ENCODE results near the gene SPOUT1. TPM values are rescaled to one million over a fixed set of nuclear protein-coding genes. Genes with fewer than 3 reads are reported as not detected.
"Not testable (repeated sequence)": the region's sequence is repeated elsewhere in the genome, so short reads cannot be mapped to it uniquely, and the experiment has no call there.

The SPOUT1 gene
- total RNA-seq, 1 experiment from 2014 or later: 36.3 TPM

GRCh38 chr9:128794961-128795360, 34.6 kb downstream of the SPOUT1 start:
- H3K9me3 ChIP-seq, DNase-seq, H3K27me3 ChIP-seq, H3K4me3 ChIP-seq: not testable (repeated sequence)
- H3K36me3 ChIP-seq: peaks cover 27% of the 10 kb centered on the region

- H3K9me3 ChIP-seq: no peaks in the 10 kb centered on the region
- H3K4me3 ChIP-seq: no peak overlapping the region
- H3K36me3 ChIP-seq: peaks cover 18% of the 10 kb centered on the region
- no peak for DNase-seq
- H3K27me3 ChIP-seq: no peaks in the 10 kb centered on the region
Observed at GRCh38 chr9:128792978-128793686, 36.5 kb downstream of the SPOUT1 start.

GRCh38 chr9:128792134-128792533, 37.5 kb downstream of the SPOUT1 start:
- H3K36me3 ChIP-seq: peaks cover 18% of the 10 kb centered on the region
- no peaks in the 10 kb centered on the region for H3K27me3 ChIP-seq
- no peak overlapping the region for H3K4me3 ChIP-seq
- H3K9me3 ChIP-seq: no peaks in the 10 kb centered on the region
- no peak for DNase-seq

GRCh38 chr9:128790536-128790935, 39.1 kb downstream of the SPOUT1 start:
- Histone ChIP-seq H3K9me3 (no peaks in the 10 kb centered on the region), H3K36me3 (peaks cover 12% of the 10 kb centered on the region), H3K4me3 (no peak overlapping the region), H3K27me3 (no peaks in the 10 kb centered on the region)
- no peak for DNase-seq

- H3K9me3 ChIP-seq: no peaks in the 10 kb centered on the region
- peaks cover 12% of the 10 kb centered on the region for H3K36me3 ChIP-seq
- DNase-seq: no peak
Observed at GRCh38 chr9:128788445-128788844, 41.1 kb downstream of the SPOUT1 start.

GRCh38 chr9:128787659-128788058, 41.9 kb downstream of the SPOUT1 start:
- H3K9me3 ChIP-seq: no peaks in the 10 kb centered on the region
- peak overlapping the region; percentile 85 for H3K4me3 ChIP-seq
- H3K36me3 ChIP-seq: peaks cover 10% of the 10 kb centered on the region
- DNase-seq: no peak
- no peaks in the 10 kb centered on the region for H3K27me3 ChIP-seq

More at GRCh38 chr9:128788445-128788844, 41.1 kb downstream of the SPOUT1 start:
- H3K27me3 ChIP-seq: no peaks in the 10 kb centered on the region
- no peak overlapping the region for H3K4me3 ChIP-seq

- H3K4me3 ChIP-seq: peak within 1 kb of the TSS; percentile 85
Observed at GRCh38 chr9:128786681-128787601, 42.7 kb downstream of the SPOUT1 start, which contains the start of gene TBC1D13. Gene TBC1D13, plus strand, starts transcription at chr9:128787253. Its CDS starts 101 bp downstream, at chr9:128787354.

GRCh38 chr9:128785427-128785826, 44.2 kb downstream of the SPOUT1 start:
- DNase-seq: no peak
- H3K4me3 ChIP-seq: no peak overlapping the region
- H3K9me3 ChIP-seq: peaks cover 9% of the 10 kb centered on the region; the same call in 1 of the 2 replicates
- H3K36me3 ChIP-seq: no peaks in the 10 kb centered on the region; the same call in none of the 2 replicates
- no peaks in the 10 kb centered on the region for H3K27me3 ChIP-seq

More at GRCh38 chr9:128786681-128787601, 42.7 kb downstream of the SPOUT1 start, which contains the start of gene TBC1D13:
- DNase-seq: peak; percentile 89
- peaks cover 5% of the 10 kb centered on the region for H3K36me3 ChIP-seq
- H3K9me3 ChIP-seq: peaks cover 3% of the 10 kb centered on the region; the same call in 1 of the 2 replicates
- no peaks in the 10 kb centered on the region for H3K27me3 ChIP-seq

- DNase-seq: no peak
- no peaks in the 10 kb centered on the region for H3K36me3 ChIP-seq
Observed at GRCh38 chr9:128782669-128783068, 46.9 kb downstream of the SPOUT1 start.

GRCh38 chr9:128781187-128782070, 48.2 kb downstream of the SPOUT1 start:
- Histone ChIP-seq H3K36me3 (no peaks in the 10 kb centered on the region), H3K27me3 (no peaks in the 10 kb centered on the region), H3K9me3 (peaks cover 9% of the 10 kb centered on the region; the same call in 1 of the 2 replicates), H3K4me3 (no peak overlapping the region)
- no peak for DNase-seq

More at GRCh38 chr9:128782669-128783068, 46.9 kb downstream of the SPOUT1 start:
- Histone ChIP-seq H3K4me3 (no peak overlapping the region), H3K27me3 (no peaks in the 10 kb centered on the region), H3K9me3 (peaks cover 9% of the 10 kb centered on the region; the same call in 1 of the 2 replicates)

GRCh38 chr9:128780093-128780492, 49.5 kb downstream of the SPOUT1 start:
- H3K4me3 ChIP-seq, DNase-seq, H3K27me3 ChIP-seq, H3K36me3 ChIP-seq: not testable (repeated sequence)
- H3K9me3 ChIP-seq: peaks cover 15% of the 10 kb centered on the region

GRCh38 chr9:128774804-128775203, 54.8 kb downstream of the SPOUT1 start:
- no peak overlapping the region for H3K4me3 ChIP-seq
- no peak for DNase-seq

GRCh38 chr9:128773049-128773448, 56.5 kb downstream of the SPOUT1 start:
- Histone ChIP-seq H3K4me3 (no peak overlapping the region), H3K36me3 (no peaks in the 10 kb centered on the region), H3K9me3 (peaks cover 7% of the 10 kb centered on the region), H3K27me3 (no peaks in the 10 kb centered on the region)
- DNase-seq: no peak

More at GRCh38 chr9:128774804-128775203, 54.8 kb downstream of the SPOUT1 start:
- Histone ChIP-seq H3K9me3 (peaks cover 7% of the 10 kb centered on the region), H3K27me3 (no peaks in the 10 kb centered on the region), H3K36me3 (no peaks in the 10 kb centered on the region)

GRCh38 chr9:128771745-128772519, 57.7 kb downstream of the SPOUT1 start, which contains the start of gene ZER1:
Gene ZER1, minus strand, starts transcription at chr9:128771927. Its CDS starts 16,362 bp downstream, at chr9:128755565.
- peaks cover 7% of the 10 kb centered on the region for H3K9me3 ChIP-seq
- H3K36me3 ChIP-seq: no peaks in the 10 kb centered on the region
- peak within 1 kb of the TSS; percentile 72 for H3K4me3 ChIP-seq
- H3K27me3 ChIP-seq: no peaks in the 10 kb centered on the region
- peak; percentile 93 for DNase-seq

- no peaks in the 10 kb centered on the region for H3K27me3 ChIP-seq
- peak overlapping the region; percentile 72 for H3K4me3 ChIP-seq
- DNase-seq: peak; percentile 10
- no peaks in the 10 kb centered on the region for H3K36me3 ChIP-seq
- peaks cover 5% of the 10 kb centered on the region for H3K9me3 ChIP-seq
Observed at GRCh38 chr9:128771094-128771721, 58.4 kb downstream of the SPOUT1 start.
